NCI-H460 (cell line): ENCODE measurements around the gene ISG20L2. TPM values are rescaled to one million over a fixed set of nuclear protein-coding genes. Genes with fewer than 3 reads are reported as not detected.

Experiments
- total RNA-seq: library from RNA; depleted of rRNA; stranded (reverse); fragments of >200 nt; shearing (Covaris generic); gene quantifications from 2 replicates; pipeline ENCODE4 v1.2.3, GENCODE V29; 2014; rRNA removed

The ISG20L2 gene
- total RNA-seq, 1 experiment from 2014 or later, result 42.1 TPM

Other genes starting within 250 kb of the ISG20L2 start
- 23.8 and 26.3 TPM in 2 replicates for gene MEF2D, start 228.0 kb downstream of the ISG20L2 start, total RNA-seq
- gene IQGAP3, start 156.2 kb downstream of the ISG20L2 start, total RNA-seq, result 27.6 and 28.7 TPM in 2 replicates
- gene TTC24, start 149.0 kb downstream of the ISG20L2 start, total RNA-seq, result not detected in 2 replicates
- 235 and 249 TPM in 2 replicates for gene NAXE, start 137.0 kb downstream of the ISG20L2 start, total RNA-seq
- gene GPATCH4, start 127.3 kb downstream of the ISG20L2 start, total RNA-seq, result 28.7 and 36.7 TPM in 2 replicates
- gene HAPLN2, start 109.4 kb downstream of the ISG20L2 start, total RNA-seq, result 0.52 TPM in 1 of 2 replicates, not detected in the other
- 0.07 TPM in 1 of 2 replicates, not detected in the other for gene BCAN, start 86.6 kb downstream of the ISG20L2 start, total RNA-seq
- 2.2 and 2.5 TPM in 2 replicates for gene NES, start 51.4 kb downstream of the ISG20L2 start, total RNA-seq
- gene CRABP2, start 23.2 kb downstream of the ISG20L2 start, total RNA-seq, result 1.2 and 1.8 TPM in 2 replicates
- 24.6 and 32.1 TPM in 2 replicates for gene METTL25B, start 297 bp downstream of the ISG20L2 start, total RNA-seq
- 175 and 203 TPM in 2 replicates for gene MRPL24, start 12.3 kb upstream of the ISG20L2 start, total RNA-seq
- 460 and 499 TPM in 2 replicates for gene HDGF, start 22.9 kb upstream of the ISG20L2 start, total RNA-seq
- 52.0 and 67.4 TPM in 2 replicates for gene PRCC, start 38.8 kb upstream of the ISG20L2 start, total RNA-seq
- 135 TPM in 2 replicates for gene SH2D2A, start 88.1 kb upstream of the ISG20L2 start, total RNA-seq
- 0.17 and 0.42 TPM in 2 replicates for gene INSRR, start 130.4 kb upstream of the ISG20L2 start, total RNA-seq
- gene NTRK1, start 132.1 kb upstream of the ISG20L2 start, total RNA-seq, result 5.5 and 6.0 TPM in 2 replicates
- 0.27 and 0.29 TPM in 2 replicates for gene PEAR1, start 165.0 kb upstream of the ISG20L2 start, total RNA-seq
- gene LRRC71, start 191.9 kb upstream of the ISG20L2 start, total RNA-seq, result not detected in 2 replicates